Measurements from ENCODE around the gene JPH2.

GRCh38 chr20:44233436-44234016, 46.5 kb upstream of the JPH2 start:
- TF ChIP-seq REST (IDR thresholded peaks at IDR 0.05; ENCODE audit: insufficient replicate concordance, low read depth) (no peak), CTCF (IDR thresholded peaks at IDR 0.05; ENCODE audit: insufficient read depth, low read length) (no peak), POLR2AphosphoS5 (IDR thresholded peaks at IDR 0.05; ENCODE audit: low read depth) (no peak), GABPA (IDR thresholded peaks at IDR 0.05; ENCODE audit: low read depth) (no peak)

Data from HL-60 (cell line).